ENCODE results near the gene PRKACB.

The PRKACB gene

DNA sequence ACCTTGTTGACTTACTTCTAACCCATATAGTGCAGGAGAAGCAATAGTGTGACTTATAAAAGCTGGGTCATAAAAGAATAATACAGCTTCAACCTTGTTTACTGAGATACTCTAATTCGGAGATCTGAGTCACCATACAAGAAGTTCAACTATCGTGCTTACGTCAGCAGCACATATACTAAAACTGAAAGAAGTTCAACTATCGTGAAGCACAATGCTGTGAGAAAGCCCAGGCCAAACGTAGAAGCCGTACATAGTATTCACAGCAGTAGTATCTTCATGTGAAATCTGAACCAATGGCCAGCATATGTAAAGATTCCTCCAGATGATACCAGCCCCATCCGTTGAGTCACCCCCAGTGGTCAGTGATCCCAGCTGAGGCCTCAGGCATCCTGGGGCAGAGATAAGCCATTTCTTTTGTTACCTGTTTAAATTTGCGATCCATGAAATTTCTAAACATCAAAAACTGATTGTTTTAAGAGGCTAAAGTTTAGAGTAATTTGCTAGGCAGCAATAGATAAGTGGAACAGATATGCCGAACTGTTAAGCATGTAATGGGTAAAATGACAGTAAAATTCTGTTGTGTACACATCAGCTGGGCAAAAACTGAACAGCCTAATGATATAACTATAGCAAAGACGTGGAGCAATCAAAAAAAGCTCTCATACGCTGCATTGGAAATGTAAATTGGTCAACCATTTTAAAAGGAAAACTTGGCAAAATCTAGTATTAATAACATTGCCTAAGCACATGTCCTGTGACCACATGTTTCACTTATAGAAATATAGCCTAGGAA lies 103.6 kb downstream of the PRKACB start:
- in situ Hi-C loops (cut with MboI; ENCODE audit: low sequenced_read_pairs, unreplicated experiment) = no loop called here
- TF ChIP-seq, protein P1, sequence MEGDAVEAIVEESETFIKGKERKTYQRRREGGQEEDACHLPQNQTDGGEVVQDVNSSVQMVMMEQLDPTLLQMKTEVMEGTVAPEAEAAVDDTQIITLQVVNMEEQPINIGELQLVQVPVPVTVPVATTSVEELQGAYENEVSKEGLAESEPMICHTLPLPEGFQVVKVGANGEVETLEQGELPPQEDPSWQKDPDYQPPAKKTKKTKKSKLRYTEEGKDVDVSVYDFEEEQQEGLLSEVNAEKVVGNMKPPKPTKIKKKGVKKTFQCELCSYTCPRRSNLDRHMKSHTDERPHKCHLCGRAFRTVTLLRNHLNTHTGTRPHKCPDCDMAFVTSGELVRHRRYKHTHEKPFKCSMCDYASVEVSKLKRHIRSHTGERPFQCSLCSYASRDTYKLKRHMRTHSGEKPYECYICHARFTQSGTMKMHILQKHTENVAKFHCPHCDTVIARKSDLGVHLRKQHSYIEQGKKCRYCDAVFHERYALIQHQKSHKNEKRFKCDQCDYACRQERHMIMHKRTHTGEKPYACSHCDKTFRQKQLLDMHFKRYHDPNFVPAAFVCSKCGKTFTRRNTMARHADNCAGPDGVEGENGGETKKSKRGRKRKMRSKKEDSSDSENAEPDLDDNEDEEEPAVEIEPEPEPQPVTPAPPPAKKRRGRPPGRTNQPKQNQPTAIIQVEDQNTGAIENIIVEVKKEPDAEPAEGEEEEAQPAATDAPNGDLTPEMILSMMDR (IDR thresholded peaks at IDR 0.05; ENCODE audit: borderline replicate concordance, control extremely low read depth, extremely low read depth, insufficient read depth, missing control alignments) = no peak
- no peak for DNase-seq (ENCODE audit: low spot score)

DNA sequence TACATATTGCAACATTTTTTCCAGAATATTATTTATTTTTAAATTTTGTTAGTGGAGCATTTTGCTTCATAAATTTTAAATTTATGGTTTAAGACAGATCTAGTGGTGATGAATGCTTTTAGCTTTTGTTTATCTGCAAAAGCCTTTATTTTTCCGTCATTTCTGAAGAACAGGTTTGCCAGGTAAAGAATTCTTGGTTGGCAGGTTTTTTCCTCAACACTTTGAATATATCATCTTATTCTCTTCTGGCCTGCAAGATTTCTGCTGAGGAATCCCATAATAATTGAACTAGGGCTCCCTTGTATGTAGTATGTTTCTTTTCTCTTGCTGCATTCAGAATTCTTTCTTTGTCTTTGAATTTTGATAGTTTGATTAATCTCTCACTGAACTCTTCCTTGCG lies 106.6 kb downstream of the PRKACB start:
- TF ChIP-seq, protein P1 (IDR thresholded peaks at IDR 0.05; ENCODE audit: borderline replicate concordance, control extremely low read depth, extremely low read depth, insufficient read depth, missing control alignments) = no peak
- in situ Hi-C loops (cut with MboI; ENCODE audit: low sequenced_read_pairs, unreplicated experiment) = no loop called here
- DNase-seq (ENCODE audit: low spot score) = no peak

DNA sequence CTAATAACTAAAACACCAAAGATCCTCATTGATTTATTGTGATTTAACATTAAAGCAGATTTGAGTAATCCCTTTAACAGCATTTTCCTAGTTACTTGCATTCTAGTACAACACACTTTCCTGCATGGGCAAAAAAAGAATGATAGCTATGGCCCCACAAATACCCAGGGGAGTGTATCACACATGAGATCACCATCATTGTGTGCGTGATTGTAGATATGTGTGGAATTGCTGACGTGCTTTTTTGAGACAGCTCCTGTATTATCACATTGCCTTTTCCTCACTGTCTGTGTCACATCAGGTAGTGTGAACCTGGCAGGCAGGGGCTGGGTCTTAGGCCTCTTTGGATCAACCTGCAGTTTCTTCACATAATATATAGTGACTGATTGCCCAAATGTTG lies 109.0 kb downstream of the PRKACB start:
- TF ChIP-seq, protein P1 (IDR thresholded peaks at IDR 0.05; ENCODE audit: borderline replicate concordance, control extremely low read depth, extremely low read depth, insufficient read depth, missing control alignments) = no peak
- in situ Hi-C loops (cut with MboI; ENCODE audit: low sequenced_read_pairs, unreplicated experiment) = no loop called here

GRCh38 chr1:84253891-84254290 lies 109.8 kb downstream of the PRKACB start:
- in situ Hi-C loops (cut with MboI; ENCODE audit: low sequenced_read_pairs, unreplicated experiment) = no loop called here
- TF ChIP-seq, protein P1 (IDR thresholded peaks at IDR 0.05; ENCODE audit: borderline replicate concordance, control extremely low read depth, extremely low read depth, insufficient read depth, missing control alignments) = no peak
- no peak for DNase-seq (ENCODE audit: low spot score)

More for the DNA sequence above, 109.0 kb downstream of the PRKACB start:
- no peak for DNase-seq (ENCODE audit: low spot score)

- in situ Hi-C loops (cut with MboI; ENCODE audit: low sequenced_read_pairs, unreplicated experiment) = no loop called here
- DNase-seq (ENCODE audit: low spot score) = no peak
- TF ChIP-seq, protein P1 (IDR thresholded peaks at IDR 0.05; ENCODE audit: borderline replicate concordance, control extremely low read depth, extremely low read depth, insufficient read depth, missing control alignments) = no peak
Observed at GRCh38 chr1:84254703-84255238, 110.7 kb downstream of the PRKACB start.

GRCh38 chr1:84255582-84255981 lies 111.5 kb downstream of the PRKACB start:
- in situ Hi-C loops (cut with MboI; ENCODE audit: low sequenced_read_pairs, unreplicated experiment) = no loop called here
- no peak for DNase-seq (ENCODE audit: low spot score)
- TF ChIP-seq, protein P1 (IDR thresholded peaks at IDR 0.05; ENCODE audit: borderline replicate concordance, control extremely low read depth, extremely low read depth, insufficient read depth, missing control alignments) = no peak
